Stimulated activated CD4-positive, alpha-beta T cell treated with anti-CD3 and anti-CD28 coated beads, TNF-alpha, amount 100 ng/mL, for 48 hours (primary cell): ENCODE measurements around the gene SYS1.

Experiments
- DNase-seq, 3 donors: peaks; one replicate each; pipeline ENCODE4 v3.0.0-alpha.2; 2020; ENCODE audit warnings: low read depth in 3 of 3

The SYS1 gene

GRCh38 chr20:45362804-45363610 lies at the start of gene SYS1:
Gene SYS1 (plus strand): TSS chr20:45363156. CDS start chr20:45363532, 376 bp downstream.
- DNase-seq = peak; percentile 96 to 99 (median 98)

- no peak for DNase-seq
These were observed 49.0 kb upstream of the SYS1 start for GRCh38 chr20:45313943-45314342.

GRCh38 chr20:45315672-45316071 lies 47.3 kb upstream of the SYS1 start:
- DNase-seq = no peak

GRCh38 chr20:45316150-45317080 lies 46.5 kb upstream of the SYS1 start:
- DNase-seq = no peak

- no peak for DNase-seq
These were observed 45.1 kb upstream of the SYS1 start for GRCh38 chr20:45317826-45318225.

GRCh38 chr20:45318386-45318939 lies 44.5 kb upstream of the SYS1 start:
- no peak for DNase-seq

- DNase-seq = no peak
These were observed 44.0 kb upstream of the SYS1 start for GRCh38 chr20:45318948-45319347.

- DNase-seq = no peak
These were observed 41.9 kb upstream of the SYS1 start for GRCh38 chr20:45320948-45321595.

- DNase-seq = no peak
These were observed 40.0 kb upstream of the SYS1 start for GRCh38 chr20:45322952-45323383.

GRCh38 chr20:45323731-45324130 lies 39.2 kb upstream of the SYS1 start:
- no peak for DNase-seq

GRCh38 chr20:45325371-45325770 lies 37.6 kb upstream of the SYS1 start:
- DNase-seq = no peak

- DNase-seq = no peak
These were observed 34.5 kb upstream of the SYS1 start for GRCh38 chr20:45328451-45328850.

GRCh38 chr20:45329497-45330319 lies 33.2 kb upstream of the SYS1 start:
- DNase-seq = no peak

GRCh38 chr20:45330476-45330875 lies 32.5 kb upstream of the SYS1 start:
- no peak for DNase-seq

- no peak for DNase-seq
These were observed 26.2 kb upstream of the SYS1 start for GRCh38 chr20:45336530-45337366.

GRCh38 chr20:45337367-45338120 lies 25.4 kb upstream of the SYS1 start:
- no peak for DNase-seq

GRCh38 chr20:45338121-45339030 lies 24.6 kb upstream of the SYS1 start:
- no peak for DNase-seq

GRCh38 chr20:45339084-45339483 lies 23.9 kb upstream of the SYS1 start:
- no peak for DNase-seq
